ENCODE data around the gene UCN.
"Not testable (repeated sequence)": the region's sequence is repeated elsewhere in the genome, so short reads cannot be mapped to it uniquely, and the experiment has no call there.

UCN gene

DNA sequence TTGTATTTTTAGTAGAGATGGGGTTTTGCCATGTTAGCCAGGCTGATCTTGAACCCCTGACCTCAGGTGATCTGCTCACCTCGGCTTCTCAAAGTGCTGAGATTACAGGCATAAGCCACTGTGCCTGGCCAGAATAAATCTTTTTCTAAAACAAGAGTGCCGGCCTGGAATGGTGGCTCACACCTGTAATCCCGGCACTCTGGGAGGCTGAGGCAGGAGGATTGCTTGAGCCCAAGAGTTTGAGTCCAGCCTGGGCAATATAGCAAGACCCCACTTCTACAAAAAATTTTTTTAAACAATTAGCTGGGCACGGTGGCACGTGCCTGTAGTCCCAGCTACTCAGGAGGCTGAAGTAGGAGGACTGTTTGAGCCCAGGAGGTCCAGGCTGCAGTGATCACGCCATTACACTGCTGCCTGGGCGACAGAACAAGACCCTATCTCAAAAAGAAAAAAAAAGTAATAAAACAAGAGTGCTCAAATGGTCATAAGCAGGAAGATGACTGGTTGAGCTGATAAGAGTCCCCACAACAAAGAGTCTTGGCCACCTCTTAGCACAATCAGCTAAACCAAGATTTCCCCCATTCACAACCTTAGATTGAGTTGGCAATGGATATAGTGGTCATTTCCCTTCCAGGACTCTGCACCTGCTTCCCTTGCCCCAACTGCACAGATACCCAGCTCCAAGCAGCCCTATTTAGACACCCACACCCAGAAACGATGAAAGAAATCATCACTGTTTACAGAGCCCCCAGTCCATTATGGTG lies 5.8 kb upstream of the UCN start:
- DNase-seq = no peak

DNA sequence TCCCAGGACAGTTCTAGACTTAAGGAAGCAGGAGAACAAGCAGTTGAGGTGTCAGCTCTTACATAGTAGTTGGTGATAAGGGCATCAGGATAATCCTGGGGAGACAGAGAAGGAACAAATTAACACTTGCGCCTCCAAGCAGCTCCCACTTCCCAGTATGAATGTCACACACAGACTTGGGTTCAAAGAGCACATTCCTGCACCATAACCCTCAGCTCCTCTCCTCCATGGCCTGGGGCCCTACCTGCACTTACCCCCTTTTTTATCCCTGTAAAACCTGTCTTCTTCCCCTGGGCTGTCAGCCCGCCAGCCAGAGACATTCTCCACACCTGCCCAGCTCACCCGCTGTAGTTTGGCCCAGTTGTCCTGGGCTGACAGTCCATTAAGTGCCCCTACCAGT lies 3.9 kb upstream of the UCN start:
- no peak for DNase-seq

DNA sequence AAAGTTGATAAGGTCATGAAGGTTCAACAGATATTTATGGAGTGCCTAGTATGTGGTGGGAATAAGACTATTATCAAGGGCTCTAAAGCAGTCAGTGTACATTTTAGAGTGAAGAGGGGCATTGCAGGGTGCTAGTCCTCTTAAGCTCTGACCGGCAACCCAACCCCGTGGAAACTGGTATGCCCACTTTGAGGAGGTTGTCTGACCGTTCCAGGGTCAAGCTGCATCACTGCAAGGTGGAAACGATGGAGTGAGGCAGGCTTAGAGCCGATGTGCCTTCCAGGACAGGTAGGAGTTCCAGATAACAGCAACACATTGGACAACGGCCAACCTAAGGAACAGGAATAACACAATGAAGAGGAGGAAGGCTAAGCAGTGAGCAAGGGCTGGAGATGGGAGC lies 1.4 kb upstream of the UCN start:
- no peak for DNase-seq

DNA sequence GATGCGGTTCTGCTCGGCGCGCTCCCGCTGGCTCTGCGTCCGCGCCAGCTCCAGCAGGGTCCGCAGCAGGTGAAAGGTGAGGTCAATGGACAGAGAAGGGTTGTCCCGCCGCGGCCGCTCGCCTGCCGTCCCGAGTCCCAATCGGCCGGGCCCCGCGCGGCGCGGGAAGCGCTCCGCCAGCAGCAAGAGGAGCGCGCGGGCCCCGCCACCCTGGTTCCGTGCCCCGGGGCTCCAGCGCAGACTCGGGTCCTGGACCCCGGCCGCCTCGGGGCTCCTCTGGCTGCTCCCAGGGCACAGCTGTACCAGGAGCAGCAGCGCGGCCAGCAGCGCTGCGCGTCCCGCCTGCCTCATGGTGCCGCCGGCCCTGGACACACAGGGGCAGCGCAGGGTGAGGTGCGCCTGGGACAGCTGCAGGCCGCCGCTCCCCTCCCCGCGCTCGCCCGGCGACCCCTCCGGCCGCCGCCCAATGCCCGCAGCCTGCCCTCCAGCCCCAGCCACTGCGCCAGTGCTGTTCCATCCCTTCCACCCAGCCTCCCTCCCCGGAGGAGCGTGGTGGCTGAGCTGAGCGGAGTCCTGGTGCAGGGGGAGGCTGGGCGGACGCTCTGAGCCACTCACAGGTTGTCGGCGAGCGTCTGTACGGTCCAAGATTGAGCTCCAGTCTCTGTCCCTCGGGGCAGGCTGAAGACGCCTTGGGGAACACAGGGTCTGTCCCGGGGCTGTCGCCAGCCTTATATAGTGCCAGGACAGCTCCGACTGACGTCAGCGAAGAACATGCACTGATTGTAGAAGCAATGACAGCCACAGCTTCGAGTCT lies 493 bp downstream of the UCN start:
- DNase-seq = no peak

DNA sequence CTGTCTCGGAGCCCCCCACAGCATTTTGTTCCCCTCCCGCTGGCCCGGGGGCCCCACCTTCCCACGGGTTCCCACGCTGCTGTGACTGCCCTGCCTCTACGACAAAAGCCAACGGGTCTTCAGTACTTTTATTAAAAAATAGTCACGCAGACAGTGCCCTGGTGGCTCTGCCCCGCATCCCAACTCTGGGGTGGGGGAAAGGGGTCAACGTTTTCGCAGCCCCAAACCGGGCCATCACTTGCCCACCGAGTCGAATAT lies 1.0 kb downstream of the UCN start:
- DNase-seq = no peak

DNA sequence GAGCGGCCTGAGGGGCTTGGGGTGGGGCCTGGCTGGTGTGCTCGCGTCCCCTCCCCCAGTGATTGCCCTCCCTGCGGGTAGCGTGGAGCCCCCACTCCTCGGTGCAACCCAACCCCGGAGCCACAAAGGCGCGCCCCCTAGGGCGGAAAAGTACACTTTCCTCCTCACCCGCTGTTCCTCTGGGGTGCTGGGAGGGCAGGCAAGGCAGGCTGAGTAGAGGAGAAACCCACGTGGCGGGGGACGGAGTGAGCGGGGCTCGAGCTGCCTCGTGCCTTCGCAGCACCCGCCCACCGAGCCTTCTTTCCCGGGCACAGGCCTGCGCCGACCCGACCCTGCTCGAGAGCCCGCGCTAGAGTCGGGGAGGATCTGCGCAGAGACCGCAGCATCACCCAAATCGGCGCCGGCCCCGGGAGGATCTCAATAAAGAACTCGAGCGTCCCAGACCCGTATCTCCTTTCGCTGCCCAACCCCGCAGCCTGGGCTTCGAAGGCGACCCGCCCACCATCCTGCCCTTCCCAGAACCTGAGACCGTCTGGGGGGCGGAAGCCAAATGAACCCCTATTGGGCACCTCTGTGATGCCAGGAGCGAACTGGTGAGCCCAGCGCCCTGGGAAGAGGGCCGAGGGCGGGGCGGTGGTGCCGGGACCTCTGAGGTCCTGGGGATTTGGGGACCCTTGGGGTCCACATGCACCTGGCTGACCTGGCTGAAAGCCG lies 1.5 kb downstream of the UCN start:
- peak; percentile 5 for DNase-seq

DNA sequence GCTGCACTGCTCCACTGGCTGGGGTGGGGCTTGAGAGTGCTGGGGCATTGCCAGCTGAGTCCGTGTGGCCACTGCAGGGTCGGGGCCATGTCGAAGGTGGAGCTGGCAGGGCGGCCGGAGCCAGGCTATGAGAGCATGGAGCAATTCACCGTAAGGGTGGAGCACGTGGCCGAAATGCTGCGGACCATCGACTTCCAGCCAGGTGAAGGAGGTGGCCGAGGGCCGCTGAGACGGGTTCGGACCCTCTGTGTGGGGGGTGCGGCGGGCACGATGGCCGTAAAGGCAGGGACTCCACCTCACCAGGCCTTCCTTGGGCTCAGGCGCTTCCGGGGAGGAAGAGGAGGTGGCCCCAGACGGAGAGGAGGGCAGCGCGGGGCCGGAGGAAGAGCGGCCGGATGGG lies 2.1 kb downstream of the UCN start:
- no peak for DNase-seq

DNA sequence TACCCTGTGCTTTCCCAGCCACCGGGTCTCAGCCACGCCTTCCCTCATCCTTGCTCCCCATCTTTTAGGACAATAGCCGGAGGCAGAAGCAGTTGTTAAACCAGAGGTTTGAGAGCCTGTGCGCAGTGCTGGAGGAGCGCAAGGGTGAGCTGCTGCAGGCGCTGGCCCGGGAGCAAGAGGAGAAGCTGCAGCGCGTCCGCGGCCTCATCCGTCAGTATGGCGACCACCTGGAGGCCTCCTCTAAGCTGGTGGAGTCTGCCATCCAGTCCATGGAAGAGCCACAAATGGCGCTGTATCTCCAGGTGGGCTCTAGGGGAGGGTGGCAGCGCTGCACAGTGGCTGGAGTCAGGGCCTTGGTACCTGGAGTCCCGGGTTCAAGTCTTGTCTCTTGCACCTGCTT lies 2.7 kb downstream of the UCN start:
- no peak for DNase-seq

DNA sequence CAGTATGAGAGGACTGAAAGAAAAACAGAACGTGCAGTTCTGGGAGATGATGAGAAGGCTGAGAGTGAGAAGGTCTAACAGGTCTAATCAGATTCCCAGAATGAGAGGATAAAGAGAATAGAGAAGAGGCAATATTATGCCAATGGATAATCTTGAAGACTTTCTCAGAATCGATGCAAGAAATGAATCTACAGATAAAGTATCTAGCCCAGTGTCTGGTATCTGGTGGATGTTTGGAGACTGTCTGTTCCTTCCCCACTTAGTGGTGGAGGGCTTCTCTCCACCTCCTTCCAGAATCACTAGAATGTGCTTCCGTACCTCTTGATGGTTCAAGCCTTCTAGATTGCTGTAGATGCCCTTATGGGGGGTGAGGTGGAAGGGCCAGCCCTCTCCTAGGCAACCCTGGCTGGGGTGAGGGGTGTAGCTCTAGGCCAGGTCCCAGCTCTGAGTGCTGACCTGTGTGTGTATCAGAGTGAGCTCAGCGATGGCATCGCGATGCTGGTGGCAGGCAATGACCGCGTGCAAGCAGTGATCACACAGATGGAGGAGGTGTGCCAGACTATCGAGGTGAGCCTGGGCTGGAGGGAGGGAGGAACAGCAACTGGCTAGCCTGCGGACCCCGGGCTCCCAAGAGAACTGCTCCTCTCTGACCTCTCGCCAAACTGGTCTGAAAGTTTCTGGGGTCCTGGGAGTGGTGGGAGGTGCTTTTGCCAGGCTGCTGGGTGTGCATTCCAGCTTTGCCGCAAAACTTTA lies 3.6 kb downstream of the UCN start:
- DNase-seq = no peak

DNA sequence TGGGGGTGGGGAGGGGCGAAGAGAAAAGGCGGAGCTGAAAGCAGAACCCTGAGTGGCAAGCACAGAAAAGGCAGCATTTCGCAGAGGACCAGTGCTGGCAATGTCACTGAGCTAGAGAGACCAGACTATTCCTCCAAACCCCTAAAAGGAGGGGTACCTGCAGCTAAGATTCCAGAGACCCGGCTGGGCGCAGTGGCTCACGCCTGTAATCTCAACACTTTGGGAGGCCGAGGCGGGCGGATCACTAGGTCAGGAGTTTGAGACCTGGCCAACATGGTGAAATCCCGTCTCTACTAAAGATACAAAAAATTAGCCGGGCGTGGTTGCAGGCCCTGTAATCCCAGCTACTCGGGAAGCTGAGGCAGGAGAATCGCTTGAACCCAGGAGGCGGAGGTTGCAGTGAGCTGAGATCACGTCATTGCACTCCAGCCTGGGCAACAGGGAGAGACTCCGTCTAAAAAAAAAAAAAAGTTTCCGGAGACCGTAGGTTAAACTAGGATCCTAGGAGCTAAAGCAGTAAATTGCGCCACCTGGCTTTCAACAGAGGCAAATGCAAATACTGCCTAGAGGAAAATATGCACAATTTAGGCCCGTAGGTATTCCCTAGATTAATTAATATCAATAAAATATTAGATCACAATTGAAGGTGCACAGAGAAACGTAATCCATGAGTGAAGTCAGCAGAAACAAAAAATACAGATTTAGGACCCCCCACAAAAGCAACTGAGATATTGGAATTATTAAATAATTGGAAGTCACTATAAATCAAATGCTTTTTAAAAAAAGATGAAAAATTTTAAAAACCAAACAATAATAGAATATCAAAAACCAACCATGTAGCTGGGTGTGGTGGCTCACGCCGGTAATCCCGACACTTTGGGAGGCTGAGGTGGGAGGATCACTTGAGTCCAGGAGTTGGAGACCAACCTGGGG lies 4.9 kb downstream of the UCN start:
- DNase-seq = peak; percentile 9

DNA sequence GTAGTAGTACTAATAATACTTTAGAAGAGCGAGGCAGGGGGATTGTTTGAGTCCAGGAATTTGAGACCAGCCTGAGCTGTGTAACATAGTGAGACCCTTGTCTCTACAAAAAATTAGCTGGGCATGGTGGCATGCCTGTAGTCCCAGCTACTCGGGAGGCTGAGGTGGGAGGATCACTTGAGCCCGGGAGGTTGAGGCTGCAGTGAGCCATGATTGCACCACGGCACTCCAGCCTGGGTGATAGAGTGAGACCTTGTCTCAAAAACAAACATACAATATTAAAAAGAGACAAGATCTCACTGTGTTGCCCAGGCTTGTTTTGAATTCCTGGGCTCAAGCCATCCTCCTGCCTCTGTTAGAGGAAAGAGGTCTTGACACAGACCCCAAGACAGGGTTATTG lies 7.6 kb downstream of the UCN start:
- DNase-seq = not testable (repeated sequence)

DNA sequence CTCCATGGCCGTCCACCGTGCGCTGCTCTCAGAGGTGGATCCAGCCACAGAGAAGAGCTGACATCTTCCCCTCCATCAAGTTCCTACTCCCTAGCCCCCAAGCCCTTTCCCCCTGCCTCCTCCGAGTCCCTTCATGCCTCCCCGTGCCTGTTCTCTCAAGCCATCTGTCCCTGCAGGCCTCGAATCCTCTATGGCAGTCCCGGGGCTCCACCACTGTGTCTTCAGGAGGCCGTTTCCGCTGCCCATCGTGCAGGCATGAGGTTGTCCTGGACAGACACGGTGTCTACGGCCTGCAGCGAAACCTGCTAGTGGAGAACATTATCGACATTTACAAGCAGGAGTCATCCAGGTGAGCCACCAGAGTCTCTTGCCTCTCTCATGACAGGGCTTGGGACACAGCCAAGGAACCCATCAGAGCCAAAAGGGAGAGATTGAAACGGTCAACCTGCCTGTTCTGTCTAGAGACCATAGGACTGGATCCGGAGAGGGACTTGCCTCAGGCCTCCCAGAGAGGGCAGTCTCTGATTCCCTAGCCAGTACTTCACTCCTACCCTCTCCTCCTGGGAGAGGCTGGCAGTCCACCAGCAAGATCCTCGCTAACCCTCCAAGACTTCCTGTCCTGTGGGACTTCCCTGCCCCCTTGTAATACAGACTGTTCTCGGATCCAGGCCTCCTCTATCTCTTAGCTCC lies 9.7 kb downstream of the UCN start:
- no peak for DNase-seq

DNA sequence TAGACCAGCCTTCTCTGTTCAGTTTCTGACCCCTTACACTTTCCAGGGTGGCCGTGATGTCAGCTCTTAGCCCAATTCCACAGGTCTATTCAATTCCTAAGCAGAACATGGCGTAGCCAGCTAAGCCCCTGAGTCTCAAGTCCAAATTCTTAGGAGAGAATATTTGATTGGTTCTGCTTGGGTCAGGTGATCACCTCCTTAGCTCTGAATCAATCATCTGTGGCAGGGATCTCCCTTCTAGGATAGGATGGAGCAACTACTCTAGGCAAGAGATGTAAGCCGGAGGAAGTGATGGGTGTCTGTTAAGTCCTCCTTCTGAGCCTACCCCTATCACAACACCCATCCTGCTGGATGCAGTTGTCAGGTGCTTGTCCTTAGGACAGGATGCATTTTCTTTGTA lies 11.1 kb downstream of the UCN start:
- DNase-seq = no peak

DNA sequence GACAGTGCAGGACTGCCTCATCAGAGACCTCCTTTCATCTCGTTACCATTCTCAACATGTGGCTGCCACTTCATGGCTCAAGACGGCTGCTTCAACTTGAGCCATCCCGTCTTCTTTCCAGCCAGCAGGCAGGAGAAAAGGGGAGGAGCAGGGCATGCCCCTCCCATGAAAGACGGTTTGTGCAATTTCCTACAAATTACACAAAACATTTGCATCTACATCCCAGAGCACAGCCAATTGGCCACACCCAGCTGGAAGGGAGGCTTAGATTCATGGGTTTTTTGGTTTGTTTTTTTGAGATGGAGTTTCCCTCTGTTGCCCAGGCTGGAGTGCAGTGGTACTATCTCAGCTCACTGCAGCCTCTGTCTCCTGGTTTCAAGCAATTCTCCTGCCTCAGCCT lies 11.8 kb downstream of the UCN start:
- no peak for DNase-seq

DNA sequence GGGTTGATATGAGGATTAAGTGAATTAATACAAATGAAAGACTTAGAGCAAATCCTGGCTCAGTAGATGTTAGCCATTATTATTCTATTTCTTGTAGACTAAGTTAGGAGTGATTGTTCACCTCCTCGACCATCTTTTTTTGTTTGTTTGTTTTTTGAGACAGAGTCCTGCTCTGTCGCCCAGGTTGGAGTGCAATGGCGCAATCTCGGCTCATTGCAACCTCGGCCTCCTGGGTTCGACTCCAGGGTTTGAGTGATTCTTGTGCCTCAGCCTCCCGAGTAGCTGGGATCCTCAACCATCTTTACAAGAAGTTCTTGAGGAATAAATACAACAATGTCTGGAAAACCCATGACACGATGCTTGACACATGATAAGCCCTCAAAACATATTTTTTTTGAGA lies 13.3 kb downstream of the UCN start:
- no peak for DNase-seq

DNA sequence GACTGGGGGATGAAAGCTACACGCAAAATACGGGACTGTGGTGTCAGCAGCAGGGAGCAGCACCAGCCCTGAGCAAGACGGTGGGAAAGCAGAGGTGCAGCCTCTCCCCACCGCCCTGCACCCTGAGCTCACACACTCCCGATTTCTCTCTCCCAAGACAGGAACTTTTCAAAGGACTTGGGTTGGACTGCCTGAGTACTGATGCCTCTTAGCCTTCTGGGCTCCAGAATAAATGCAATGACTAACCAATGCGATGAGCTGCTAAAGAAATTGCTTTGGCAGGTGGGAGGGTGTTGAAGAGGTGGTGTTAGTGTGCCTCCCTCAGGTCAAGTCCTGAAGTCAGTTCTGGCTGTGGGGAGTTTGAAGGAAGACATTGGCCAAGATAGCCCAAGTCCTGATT lies 16.4 kb downstream of the UCN start:
- DNase-seq = no peak

DNA sequence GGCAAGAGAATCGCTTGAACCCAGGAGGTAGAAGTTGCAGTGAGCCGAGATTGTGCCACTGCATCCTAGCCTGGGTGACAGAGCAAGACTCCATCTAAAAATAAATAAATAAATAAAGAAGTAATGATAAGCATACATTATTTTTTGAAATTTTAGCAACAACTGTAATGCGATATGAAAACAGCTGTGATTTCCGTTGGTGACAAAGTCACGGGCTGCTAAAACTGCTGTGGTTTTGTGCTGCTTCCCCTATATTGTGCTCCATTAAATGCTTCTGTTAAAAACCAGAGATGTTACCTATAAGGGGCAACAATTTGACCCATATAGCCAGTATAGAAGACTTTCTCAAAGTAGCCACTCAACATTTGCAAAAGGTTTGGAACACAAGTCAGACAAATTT lies 17.7 kb downstream of the UCN start:
- DNase-seq = no peak

DNA sequence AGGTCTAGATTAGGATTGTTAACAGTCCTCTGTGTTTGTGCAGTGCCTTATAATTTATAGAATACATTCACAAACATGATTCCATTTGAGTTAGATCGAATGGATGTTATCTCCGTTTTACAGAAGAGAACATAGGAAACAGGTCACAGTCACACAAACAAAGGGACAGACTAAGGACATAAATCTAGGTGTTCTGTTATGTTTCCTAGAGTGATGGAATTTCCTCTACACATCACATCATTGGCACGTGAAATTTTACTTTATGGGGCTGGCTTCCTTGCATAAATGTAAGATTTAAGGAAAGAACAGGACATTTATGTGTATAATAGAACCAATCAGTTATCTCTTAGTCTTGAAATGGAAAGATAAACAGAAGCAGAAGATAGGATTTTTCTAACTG lies 19.6 kb downstream of the UCN start:
- no peak for DNase-seq

DNA sequence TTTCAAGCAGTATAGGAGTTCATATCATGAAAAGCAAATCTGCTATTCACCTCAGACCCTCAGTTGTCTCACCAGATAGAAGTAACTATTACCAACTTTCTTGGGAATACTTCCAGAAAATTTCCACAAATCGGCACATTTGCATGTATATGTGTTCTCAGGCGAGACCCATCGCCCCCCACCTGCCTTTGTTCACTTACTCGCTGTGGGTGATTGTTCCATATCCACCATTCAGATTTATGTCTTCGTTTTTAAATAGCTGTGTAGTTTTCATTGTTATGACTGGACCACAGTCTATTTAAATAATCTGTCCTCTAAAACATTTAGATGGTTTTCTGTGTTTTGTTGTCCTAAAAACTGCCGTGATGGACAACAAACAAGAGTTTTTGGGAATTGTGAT lies 22.8 kb downstream of the UCN start:
- DNase-seq = no peak

DNA sequence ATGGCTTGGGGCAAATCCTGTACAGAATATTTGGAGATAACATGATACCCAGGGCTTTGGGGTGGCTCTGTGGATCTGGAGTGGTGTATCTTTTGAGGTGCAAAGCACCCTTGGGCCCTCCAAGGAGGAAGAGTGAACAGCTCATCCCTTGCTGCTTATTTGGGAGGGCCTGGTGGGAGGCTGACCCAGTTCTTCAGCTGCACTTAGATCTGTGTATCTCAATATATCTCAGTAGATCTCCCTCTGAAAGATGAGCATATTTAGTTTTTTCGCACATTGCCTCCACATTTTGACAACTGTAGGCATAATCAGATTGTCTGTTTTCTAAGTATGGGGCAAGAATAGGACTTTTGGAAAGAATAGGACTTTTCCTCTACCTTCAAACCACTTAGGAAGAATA lies 23.2 kb downstream of the UCN start:
- no peak for DNase-seq

DNA sequence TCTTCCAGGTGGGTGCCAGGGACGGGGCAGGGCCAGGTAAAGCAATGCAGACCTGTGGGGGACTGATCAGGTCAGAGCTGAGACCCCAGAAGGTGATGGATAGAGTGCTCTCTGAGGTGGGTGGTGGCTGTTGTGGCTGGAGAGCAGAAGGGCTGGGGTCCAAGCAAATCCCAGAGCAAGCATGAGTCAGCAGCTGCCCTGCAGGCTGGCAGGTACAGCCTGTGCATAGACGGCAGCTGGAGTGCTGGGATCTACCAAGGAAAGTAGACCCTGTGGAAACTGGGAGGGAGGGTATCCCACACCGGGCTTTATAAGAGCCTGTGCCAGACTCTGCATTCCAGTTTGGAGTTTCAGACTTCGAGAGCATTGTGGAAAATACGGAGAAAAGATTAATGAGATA lies 25.4 kb downstream of the UCN start:
- no peak for DNase-seq

Measured in effector CD8-positive, alpha-beta T cell (primary cell).